Neural cell (in vitro differentiated cells): Measurements from ENCODE around the gene RGS10. TPM values are rescaled to one million over a fixed set of nuclear protein-coding genes. Genes with fewer than 3 reads are reported as not detected.

Experiments
- H2AFZ ChIP-seq: fragments of 200-600, 300-800 bp; sonication (generic), shearing (Covaris generic); 2 replicates; pipeline ENCODE4 v1.6.0; 2014; ENCODE audit warnings: low read depth, mild to moderate bottlenecking, antibody characterized with exemption, low read length, moderate library complexity
- H3F3A ChIP-seq: fragments of 200-600 bp; shearing (Covaris generic); 2 replicates; pipeline ENCODE4 v1.6.1; 2016; ENCODE audit warnings: mild to moderate bottlenecking, moderate library complexity, mixed read lengths, antibody characterized with exemption, low read length; ENCODE audit not compliant: insufficient read depth, poor library complexity, severe bottlenecking
- H3K27ac ChIP-seq: fragments of 200-600, 300-800 bp; sonication (generic), shearing (Covaris generic); 2 replicates; pipeline ENCODE4 v1.5.1; 2014; ENCODE audit warnings: mild to moderate bottlenecking, low read length, moderate library complexity
- H3K27me3 ChIP-seq: fragments of 300-800, 200-600 bp; sonication (generic), shearing (Covaris generic); 2 replicates; pipeline ENCODE4 v1.6.0; 2014; ENCODE audit warnings: mild to moderate bottlenecking, low read depth, low read length, moderate library complexity; ENCODE audit not compliant: insufficient read depth
- H3K36me3 ChIP-seq: fragments of 300-800, 200-600 bp; sonication (generic), shearing (Covaris generic); 2 replicates; pipeline ENCODE4 v1.5.1; 2014; ENCODE audit warnings: mild to moderate bottlenecking, antibody characterized with exemption, low read length, moderate library complexity; ENCODE audit not compliant: insufficient read depth
- H3K4me2 ChIP-seq: fragments of 300-800, 200-600 bp; sonication (generic), shearing (Covaris generic); 2 replicates; pipeline ENCODE4 v1.6.0; 2014; ENCODE audit warnings: mild to moderate bottlenecking, low read length
- H3K4me3 ChIP-seq: fragments of 300-800, 200-600 bp; sonication (generic), shearing (Covaris generic); 2 replicates; pipeline ENCODE4 v1.5.1; 2014; ENCODE audit warnings: mild to moderate bottlenecking, low read length, moderate library complexity
- H3K79me2 ChIP-seq: fragments of 200-600 bp; shearing (Covaris generic); replicated peaks from 2 replicates; pipeline ENCODE4 v1.6.0; 2014; ENCODE audit warnings: mild to moderate bottlenecking, low read length, moderate library complexity; ENCODE audit not compliant: insufficient read depth
- H3K9ac ChIP-seq: fragments of 300-800, 200-600 bp; sonication (generic), shearing (Covaris generic); 2 replicates; pipeline ENCODE4 v1.6.1; 2016; ENCODE audit warnings: mild to moderate bottlenecking, low read length, mixed read lengths
- H3K9me2 ChIP-seq: fragments of 200-600 bp; shearing (Covaris generic); 2 replicates; pipeline ENCODE4 v1.6.1; 2016; ENCODE audit warnings: mild to moderate bottlenecking, low read length, mixed read lengths; ENCODE audit not compliant: insufficient read depth
- H3K9me3 ChIP-seq: fragments of 200-600, 300-800 bp; sonication (generic), shearing (Covaris generic); 2 replicates; pipeline ENCODE4 v1.6.1; 2016; ENCODE audit warnings: mild to moderate bottlenecking, mixed run types, low read length, moderate library complexity, mixed read lengths
- H4K20me1 ChIP-seq: fragments of 200-600 bp; shearing (Covaris generic); 2 replicates; pipeline ENCODE4 v1.6.1; 2016; ENCODE audit warnings: mild to moderate bottlenecking, mixed run types; ENCODE audit not compliant: insufficient read depth
- EZH2 ChIP-seq: fragments of 200-600, 300-800 bp; shearing (Covaris generic), sonication (generic); IDR thresholded peaks from 2 replicates; pipeline ENCODE4 v1.6.1; 2014; ENCODE audit warnings: antibody characterized with exemption, low read length, borderline replicate concordance, mild to moderate bottlenecking; ENCODE audit not compliant: insufficient read depth, poor library complexity, severe bottlenecking
- MXI1 ChIP-seq: fragments of 450-650 bp; conservative IDR thresholded peaks from 2 replicates; pipeline ENCODE4 v1.6.1; 2014; ENCODE audit warnings: antibody characterized with exemption, mild to moderate bottlenecking; ENCODE audit not compliant: poor library complexity, severe bottlenecking
- RAD21 ChIP-seq: fragments of 450-650 bp; conservative IDR thresholded peaks from 2 replicates; pipeline ENCODE4 v1.6.1; 2014; ENCODE audit warnings: antibody characterized with exemption, mild to moderate bottlenecking, moderate library complexity
- REST ChIP-seq: IDR thresholded peaks from 2 replicates; pipeline ENCODE4 v1.6.1; 2012; ENCODE audit warnings: borderline replicate concordance
- SMC3 ChIP-seq: fragments of 450-650 bp; conservative IDR thresholded peaks from 2 replicates; pipeline ENCODE4 v1.6.1; 2014; ENCODE audit warnings: antibody characterized with exemption, mild to moderate bottlenecking, moderate library complexity; ENCODE audit not compliant: poor library complexity
- TAF1 ChIP-seq: IDR thresholded peaks from 2 replicates; pipeline ENCODE4 v1.6.1; 2012; ENCODE audit warnings: low read depth
- polyA plus RNA-seq: library from polyadenylated mRNA; depleted of rRNA; stranded (reverse); fragments of >200 nt; gene quantifications from 2 replicates; pipeline ENCODE4 v1.2.3, GENCODE V29; 2014

RGS10 gene
- polyA plus RNA-seq, 1 donor from 2014 or later: 2.6 TPM

GRCh38 chr10:119478111-119478802 is 64.3 kb downstream of the RGS10 start:
- no peak overlapping the region for H3K4me3 ChIP-seq
- H3K9me3 ChIP-seq: no peaks in the 10 kb centered on the region
- no peaks in the 10 kb centered on the region for H3F3A ChIP-seq
- H3K27me3 ChIP-seq: no peaks in the 10 kb centered on the region
- H3K79me2 ChIP-seq: no peaks in the 10 kb centered on the region
- H3K9ac ChIP-seq: no peak overlapping the region
- H3K27ac ChIP-seq: no peak overlapping the region
- H3K4me2 ChIP-seq: no peak overlapping the region
- H3K9me2 ChIP-seq: no peaks in the 10 kb centered on the region
- TF ChIP-seq TAF1 (no peak), EZH2 (no peak), RAD21 (no peak), REST (no peak), MXI1 (no peak)
- H2AFZ ChIP-seq: no peak overlapping the region
- H4K20me1 ChIP-seq: no peaks in the 10 kb centered on the region
- H3K36me3 ChIP-seq: no peaks in the 10 kb centered on the region

- no peak for TF ChIP-seq REST
- no peak for TF ChIP-seq SMC3
- no peak overlapping the region for H3K4me2 ChIP-seq
- no peaks in the 10 kb centered on the region for H4K20me1 ChIP-seq
- H3K27me3 ChIP-seq: no peaks in the 10 kb centered on the region
- H3K4me3 ChIP-seq: no peak overlapping the region
- no peaks in the 10 kb centered on the region for H3K36me3 ChIP-seq
- H3K27ac ChIP-seq: no peak overlapping the region
- no peaks in the 10 kb centered on the region for H3K9me2 ChIP-seq
- no peaks in the 10 kb centered on the region for H3K79me2 ChIP-seq
- no peak overlapping the region for H3K9ac ChIP-seq
- no peaks in the 10 kb centered on the region for H3K9me3 ChIP-seq
- H3F3A ChIP-seq: no peaks in the 10 kb centered on the region
- H2AFZ ChIP-seq: no peak overlapping the region
Observed at GRCh38 chr10:119477444-119477843, 65.1 kb downstream of the RGS10 start.
